Endodermal cell (in vitro differentiated cells): ENCODE measurements around the gene ADGRL3. TPM values are rescaled to one million over a fixed set of nuclear protein-coding genes. Genes with fewer than 3 reads are reported as not detected.

Experiments
- DNase-seq: peaks from one replicate; pipeline ENCODE4 v3.0.0-alpha.2; 2017
- H3K27ac ChIP-seq: 2 replicates; pipeline ENCODE4 v1.5.1; 2013; ENCODE audit warnings: mild to moderate bottlenecking, low read depth, low read length, moderate library complexity
- H3K27me3 ChIP-seq: 2 replicates; pipeline ENCODE4 v1.6.1; 2013; ENCODE audit warnings: mild to moderate bottlenecking, low read length, moderate library complexity; ENCODE audit not compliant: insufficient read depth, control insufficient read depth, poor library complexity, severe bottlenecking
- H3K36me3 ChIP-seq: 2 replicates; pipeline ENCODE4 v1.7.0; 2013; ENCODE audit warnings: mild to moderate bottlenecking, low read length, moderate library complexity; ENCODE audit not compliant: control insufficient read depth, insufficient read depth
- H3K4me1 ChIP-seq: one replicate; pipeline ENCODE4 v1.7.0; 2013; ENCODE audit warnings: low read length; ENCODE audit not compliant: control insufficient read depth, insufficient read depth
- H3K4me3 ChIP-seq: 2 replicates; pipeline ENCODE4 v1.5.1; 2013; ENCODE audit warnings: mild to moderate bottlenecking, low read length, moderate library complexity
- H3K9ac ChIP-seq: 2 replicates; pipeline ENCODE4 v1.6.1; 2013; ENCODE audit warnings: mild to moderate bottlenecking, low read length, moderate library complexity; ENCODE audit not compliant: poor library complexity, severe bottlenecking; ENCODE audit errors: extremely low read depth
- H3K9me3 ChIP-seq: 2 replicates; pipeline ENCODE4 v1.6.1; 2013; ENCODE audit warnings: mild to moderate bottlenecking, low read length, moderate library complexity; ENCODE audit not compliant: control insufficient read depth
- H3K27ac Mint-ChIP-seq: 2 replicates; pipeline ENCODE4 v1.8.0; 2020; ENCODE audit warnings: mixed read lengths
- H3K27me3 Mint-ChIP-seq: 2 replicates; pipeline ENCODE4 v1.8.0; 2021; ENCODE audit warnings: mild to moderate bottlenecking, mixed read lengths; ENCODE audit not compliant: insufficient read depth
- H3K36me3 Mint-ChIP-seq: 2 replicates; pipeline ENCODE4 v1.8.0; 2020; ENCODE audit warnings: low read depth, mixed read lengths
- H3K4me1 Mint-ChIP-seq: 2 replicates; pipeline ENCODE4 v1.8.0; 2020; ENCODE audit warnings: mixed read lengths
- H3K4me3 Mint-ChIP-seq: 2 replicates; pipeline ENCODE4 v1.8.0; 2020; ENCODE audit warnings: mild to moderate bottlenecking, moderate library complexity, mixed read lengths
- H3K9me3 Mint-ChIP-seq: 2 replicates; pipeline ENCODE4 v1.8.0; 2020; ENCODE audit warnings: mild to moderate bottlenecking, mixed read lengths
- CTCF ChIP-seq: fragments of 200-600 bp; sonication (generic); conservative IDR thresholded peaks from 2 replicates; pipeline ENCODE4 v1.5.0; 2021; ENCODE audit warnings: antibody characterized with exemption, mild to moderate bottlenecking
- WGBS, 2 experiments: methylation state at CpG; one replicate each; pipeline versions ENCODE4 v1.1.5 to v1.1.7; 2013; ENCODE audit warnings: missing lambda C conversion rate in 2 of 2, mixed read lengths in 1 of 2; ENCODE audit not compliant: insufficient coverage in 1 of 2, insufficient read length in 1 of 2; 5-methylcytosine and 5-hydroxymethylcytosine counted together
- total RNA-seq, 2 donors: library from RNA; stranded (reverse); fragmentation: NEBNext Ultra II Directional in 1 of 2; extraction: Animal tissue kit (Norgen Biotek cat#: 25700) in 1 of 2; gene quantifications; 2 replicates in 1 of 2; 3 replicates in 1 of 2; pipeline ENCODE4 v1.2.1, GENCODE V29; 2021

The ADGRL3 gene
- total RNA-seq, 2 donors from 2014 or later, result 9.9 to 10.3 TPM

GRCh38 chr4:61335241-61335763 lies 135.2 kb downstream of the ADGRL3 start:
- H3K4me1 ChIP-seq, result peaks cover 4% of the 10 kb centered on the region
- no peaks in the 10 kb centered on the region for H3K9me3 ChIP-seq
- H3K36me3 ChIP-seq, result no peaks in the 10 kb centered on the region
- Mint-ChIP-seq H3K4me3 (no peak overlapping the region), H3K27me3 (no peaks in the 10 kb centered on the region), H3K4me1 (peaks cover 21% of the 10 kb centered on the region), H3K27ac (no peak overlapping the region), H3K36me3 (no peaks in the 10 kb centered on the region), H3K9me3 (peaks cover 2% of the 10 kb centered on the region)
- H3K27ac ChIP-seq, result no peak overlapping the region
- WGBS, 2 experiments, result 73 to 93% methylated on average over 2 to 3 of the region's 3 CpGs
- no peak for TF ChIP-seq CTCF
- H3K27me3 ChIP-seq, result no peaks in the 10 kb centered on the region
- DNase-seq, result no peak
- no peak overlapping the region for H3K4me3 ChIP-seq
- H3K9ac ChIP-seq, result no peak overlapping the region

GRCh38 chr4:61336488-61336887 lies 136.4 kb downstream of the ADGRL3 start:
- 23% methylated on average over 5 of the region's 5 CpGs; no CpG with 5 or more reads in 1 of the 2 experiments for WGBS, 2 experiments
- TF ChIP-seq CTCF, result no peak
- Histone ChIP-seq H3K9ac (no peak overlapping the region), H3K36me3 (no peaks in the 10 kb centered on the region), H3K27ac (peak overlapping the region; percentile 87), H3K4me3 (peak overlapping the region; percentile 42), H3K27me3 (no peaks in the 10 kb centered on the region), H3K9me3 (no peaks in the 10 kb centered on the region), H3K4me1 (peaks cover 4% of the 10 kb centered on the region)
- peak; percentile 68 for DNase-seq
- no peaks in the 10 kb centered on the region for H3K27me3 Mint-ChIP-seq
- H3K27ac Mint-ChIP-seq, result peak overlapping the region; percentile 86
- H3K4me3 Mint-ChIP-seq, result peak overlapping the region; percentile 35
- H3K9me3 Mint-ChIP-seq, result no peaks in the 10 kb centered on the region
- H3K4me1 Mint-ChIP-seq, result peaks cover 21% of the 10 kb centered on the region
- H3K36me3 Mint-ChIP-seq, result no peaks in the 10 kb centered on the region

DNA sequence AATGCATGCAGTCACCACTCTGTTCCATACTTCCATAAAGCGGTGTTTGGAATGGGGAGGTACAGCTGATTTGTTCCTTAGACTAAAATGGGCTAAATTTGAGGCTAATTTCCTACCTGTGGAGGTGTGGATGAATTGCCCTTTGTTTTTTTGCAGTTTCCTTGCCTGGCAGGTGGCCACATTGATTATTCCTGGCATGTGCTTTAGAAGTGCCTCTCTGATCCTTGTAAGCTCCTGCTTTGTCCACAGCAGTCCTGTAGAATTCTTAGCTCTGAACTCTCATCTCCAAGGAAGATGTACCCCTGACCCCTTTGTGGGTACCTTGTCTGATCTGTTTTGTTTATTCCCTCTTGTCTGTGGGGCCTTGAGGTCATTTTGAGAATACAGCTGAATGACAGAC lies 136.8 kb downstream of the ADGRL3 start:
- no peaks in the 10 kb centered on the region for H3K27me3 Mint-ChIP-seq
- H3K9me3 ChIP-seq, result no peaks in the 10 kb centered on the region
- peak; percentile 81 for DNase-seq
- peaks cover 4% of the 10 kb centered on the region for H3K4me1 ChIP-seq
- H3K9ac ChIP-seq, result no peak overlapping the region
- H3K4me1 Mint-ChIP-seq, result peaks cover 21% of the 10 kb centered on the region
- H3K36me3 ChIP-seq, result no peaks in the 10 kb centered on the region
- peak overlapping the region; percentile 86 for H3K27ac Mint-ChIP-seq
- H3K9me3 Mint-ChIP-seq, result no peaks in the 10 kb centered on the region
- 33% methylated on average over 1 of the region's 1 CpG; no CpG with 5 or more reads in 1 of the 2 experiments for WGBS, 2 experiments
- TF ChIP-seq CTCF, result no peak
- peak overlapping the region; percentile 87 for H3K27ac ChIP-seq
- H3K36me3 Mint-ChIP-seq, result no peaks in the 10 kb centered on the region
- H3K27me3 ChIP-seq, result no peaks in the 10 kb centered on the region
- no peak overlapping the region for H3K4me3 ChIP-seq
- peak overlapping the region; percentile 35 for H3K4me3 Mint-ChIP-seq
